Stimulated activated CD8-positive, alpha-beta memory T cell treated with anti-CD3 and anti-CD28 coated beads, Interleukin-15, amount 100 ng/mL, for 4 hours (primary cell): ENCODE measurements around the gene FAIM2.

Experiments used
- DNase-seq, 2 donors: peaks; one replicate each; pipeline ENCODE4 v3.0.0-alpha.2; 2020; ENCODE audit warnings: low read depth in 2 of 2

Gene FAIM2

GRCh38 chr12:49824895-49825294, 78.8 kb downstream of the FAIM2 start:
- DNase-seq: no peak

- no peak for DNase-seq
These were observed 79.3 kb downstream of the FAIM2 start for GRCh38 chr12:49824416-49824815.

- no peak for DNase-seq
These were observed 79.7 kb downstream of the FAIM2 start for GRCh38 chr12:49823951-49824350.

- no peak for DNase-seq
These were observed 80.3 kb downstream of the FAIM2 start for GRCh38 chr12:49823350-49823749.

GRCh38 chr12:49821373-49822287, 82.1 kb downstream of the FAIM2 start:
- no peak for DNase-seq

- DNase-seq: no peak
These were observed 83.9 kb downstream of the FAIM2 start for GRCh38 chr12:49819786-49820185.

GRCh38 chr12:49818241-49818895, 85.3 kb downstream of the FAIM2 start:
- DNase-seq: no peak
